ENCODE measurements around the gene PTBP2.

- TF ChIP-seq CTCF (IDR thresholded peaks at IDR 0.05) = no peak
- TF ChIP-seq EZH2 (IDR thresholded peaks at IDR 0.05; ENCODE audit: borderline replicate concordance, insufficient read depth, low read depth, low read length, poor library complexity, severe bottlenecking) = no peak
These were observed 13.1 kb upstream of the PTBP2 start for GRCh38 chr1:96708482-96708881.

Data from B cell (primary cell).